HepG2 (cell line): ENCODE data around the gene GGA1. TPM values are rescaled to one million over a fixed set of nuclear protein-coding genes. Genes with fewer than 3 reads are reported as not detected.

Experiments used
- CCDC6 ChIP-seq: sonication (generic); formaldehyde crosslinking; IDR thresholded peaks from 2 replicates; pipeline ENCODE4 v1.8.1; 2022; ENCODE audit warnings: mild to moderate bottlenecking, missing genetic modification reagents, moderate library complexity
- JDP2 ChIP-seq: sonication (generic); formaldehyde crosslinking; IDR thresholded peaks from 2 replicates; pipeline ENCODE4 v1.8.1; 2022; ENCODE audit warnings: missing genetic modification reagents, borderline replicate concordance
- KAT7 ChIP-seq: IDR thresholded peaks from 2 replicates; pipeline ENCODE4 v1.6.1; 2018; ENCODE audit warnings: borderline replicate concordance, missing compliant biosample characterization
- KAT8 ChIP-seq: IDR thresholded peaks from 2 replicates; pipeline ENCODE4 v1.6.1; 2016; ENCODE audit warnings: missing genetic modification reagents, missing compliant biosample characterization
- PHF8 ChIP-seq: sonication (generic); formaldehyde crosslinking; IDR thresholded peaks from 2 replicates; pipeline ENCODE4 v1.5.0; 2020; ENCODE audit warnings: missing genetic modification reagents
- POLR2AphosphoS2 ChIP-seq: IDR thresholded peaks from 2 replicates; pipeline ENCODE4 v1.6.1; 2011; ENCODE audit warnings: low read depth, low read length, improper control_type of control experiment
- RFXAP ChIP-seq: sonication (generic); formaldehyde crosslinking; IDR thresholded peaks from 2 replicates; pipeline ENCODE4 v1.4.0; 2020; ENCODE audit warnings: missing genetic modification reagents, borderline replicate concordance
- YEATS2 ChIP-seq: sonication (generic); formaldehyde crosslinking; IDR thresholded peaks from 2 replicates; pipeline ENCODE4 v1.4.0; 2020; ENCODE audit warnings: missing genetic modification reagents, borderline replicate concordance
- ZFYVE20 ChIP-seq: sonication (generic); formaldehyde crosslinking; IDR thresholded peaks from 2 replicates; pipeline ENCODE4 v1.8.0; 2023; ENCODE audit warnings: low read depth, mild to moderate bottlenecking, moderate library complexity, missing genetic modification reagents, borderline replicate concordance
- ZNF224 ChIP-seq: sonication (generic); formaldehyde crosslinking; IDR thresholded peaks from 2 replicates; pipeline ENCODE4 v1.5.0; 2020; ENCODE audit warnings: mild to moderate bottlenecking, missing genetic modification reagents
- ZNF572 ChIP-seq: sonication (generic); formaldehyde crosslinking; IDR thresholded peaks from 2 replicates; pipeline ENCODE4 v1.5.1; 2020; ENCODE audit warnings: mild to moderate bottlenecking, missing genetic modification reagents
- ZNF7 ChIP-seq: IDR thresholded peaks from 2 replicates; pipeline ENCODE4 v1.6.1; 2016; ENCODE audit warnings: missing biosample characterization, missing genetic modification reagents
- ZNF780A ChIP-seq: sonication (generic); formaldehyde crosslinking; IDR thresholded peaks from 2 replicates; pipeline ENCODE4 v1.8.0; 2022; ENCODE audit warnings: mild to moderate bottlenecking, missing genetic modification reagents, moderate library complexity
- polyA plus RNA-seq, 8 experiments: library from polyadenylated mRNA; depleted of rRNA in 3 of 8; stranded (reverse) in 7 of 8; unstranded in 1 of 8; fragments of >200 nt; fragmentation: Illumina TruSeq in 4 of 8; extraction: Trizol in 4 of 8; gene quantifications; 2 replicates each; pipeline versions ENCODE4 v1.2.1 to v1.2.3, GENCODE V29; 2011 to 2016; ENCODE audit warnings: low read depth in 4 of 8, missing spikeins in 1 of 8, mixed read lengths in 1 of 8; ENCODE audit not compliant: insufficient read depth in 1 of 8
- total RNA-seq, 5 experiments: library from RNA; depleted of rRNA; stranded (reverse); fragments of >200 nt; fragmentation: Illumina TruSeq; extraction: Trizol; gene quantifications; 2 replicates each; pipeline ENCODE4 v1.2.3, GENCODE V29; 2016; ENCODE audit warnings: low read depth in 1 of 5
- TF ChIP-seq, protein P1 (sequence below): sonication (generic); formaldehyde crosslinking; IDR thresholded peaks from 2 replicates; pipeline ENCODE4 v1.4.0; 2020; ENCODE audit warnings: mild to moderate bottlenecking, low read depth, missing genetic modification reagents
- TF ChIP-seq, protein P2 (sequence below): IDR thresholded peaks from 2 replicates; pipeline ENCODE4 v1.6.1; 2016; ENCODE audit warnings: low read depth, control low read depth
- TF ChIP-seq, protein P3 (sequence below): sonication (generic); formaldehyde crosslinking; conservative IDR thresholded peaks from 2 replicates; pipeline ENCODE4 v1.8.1; 2023; ENCODE audit warnings: missing genetic modification reagents
- TF ChIP-seq, protein P4 (sequence below), 2 experiments: sonication (generic) in 1 of 2; formaldehyde crosslinking in 1 of 2; IDR thresholded peaks; 2 replicates each; pipeline versions ENCODE4 v1.4.0 to v1.6.1; 2018 to 2020; ENCODE audit warnings: missing genetic modification reagents in 2 of 2, borderline replicate concordance in 1 of 2, low read depth in 1 of 2, mild to moderate bottlenecking in 1 of 2, missing biosample characterization in 1 of 2
- TF ChIP-seq, protein P5 (sequence below): IDR thresholded peaks from 2 replicates; pipeline ENCODE4 v1.6.1; 2016; ENCODE audit warnings: mild to moderate bottlenecking
- TF ChIP-seq, protein P6 (sequence below): sonication (generic); formaldehyde crosslinking; IDR thresholded peaks from 2 replicates; pipeline ENCODE4 v1.5.0; 2020; ENCODE audit warnings: mild to moderate bottlenecking, low read depth, missing genetic modification reagents, borderline replicate concordance

Gene GGA1
- total and polyA plus RNA-seq, 2 of the 13 experiments (the other 11 are each of a cell fraction or from before 2014, with no cell fraction given), result 29.1 to 87.2 TPM

DNA sequence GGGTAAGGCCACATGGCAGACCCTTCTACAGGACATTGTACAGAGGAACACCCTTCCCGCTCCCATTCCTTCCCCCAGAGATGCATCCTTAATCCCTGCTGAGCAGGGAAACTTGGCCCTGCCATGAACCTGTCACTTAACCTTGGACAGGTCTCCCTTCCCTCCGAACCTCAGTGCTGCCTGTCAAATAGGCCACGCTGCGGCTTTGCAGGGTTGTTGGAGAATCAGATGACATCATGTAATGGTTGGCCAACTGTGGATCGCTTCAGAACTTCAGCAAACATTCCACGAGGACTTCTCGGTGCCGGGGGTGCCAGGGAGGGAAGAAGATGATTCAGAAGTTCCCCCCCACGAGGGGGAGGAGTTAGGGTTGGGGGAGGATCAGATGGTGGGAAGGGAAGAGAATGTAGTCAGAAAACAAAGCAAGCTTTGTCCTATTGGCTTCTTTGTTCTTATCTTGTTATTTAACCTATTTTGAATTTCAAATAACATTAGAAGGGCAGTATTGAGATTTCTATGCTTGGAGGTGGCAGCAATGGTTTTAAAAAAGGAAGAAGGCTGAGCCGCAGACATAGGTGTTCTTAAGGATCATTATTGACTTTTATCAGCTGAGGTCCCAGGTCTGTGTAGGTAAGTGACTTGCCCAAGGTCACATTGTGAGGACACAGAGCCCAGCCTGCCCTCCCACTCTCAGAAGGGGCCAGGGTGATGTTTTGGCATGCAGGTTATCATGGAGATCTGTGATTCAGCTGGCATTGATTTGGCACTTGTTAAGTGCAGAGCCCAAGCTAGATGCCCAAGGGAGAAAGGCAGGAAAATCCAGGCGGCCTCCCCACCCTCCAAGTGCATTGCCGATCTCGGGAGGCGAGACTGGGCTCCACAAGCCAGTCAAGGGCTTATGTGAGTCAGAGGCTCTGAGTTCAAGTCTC lies 45.2 kb upstream of the GGA1 start (continued):
- TF ChIP-seq, protein P1, sequence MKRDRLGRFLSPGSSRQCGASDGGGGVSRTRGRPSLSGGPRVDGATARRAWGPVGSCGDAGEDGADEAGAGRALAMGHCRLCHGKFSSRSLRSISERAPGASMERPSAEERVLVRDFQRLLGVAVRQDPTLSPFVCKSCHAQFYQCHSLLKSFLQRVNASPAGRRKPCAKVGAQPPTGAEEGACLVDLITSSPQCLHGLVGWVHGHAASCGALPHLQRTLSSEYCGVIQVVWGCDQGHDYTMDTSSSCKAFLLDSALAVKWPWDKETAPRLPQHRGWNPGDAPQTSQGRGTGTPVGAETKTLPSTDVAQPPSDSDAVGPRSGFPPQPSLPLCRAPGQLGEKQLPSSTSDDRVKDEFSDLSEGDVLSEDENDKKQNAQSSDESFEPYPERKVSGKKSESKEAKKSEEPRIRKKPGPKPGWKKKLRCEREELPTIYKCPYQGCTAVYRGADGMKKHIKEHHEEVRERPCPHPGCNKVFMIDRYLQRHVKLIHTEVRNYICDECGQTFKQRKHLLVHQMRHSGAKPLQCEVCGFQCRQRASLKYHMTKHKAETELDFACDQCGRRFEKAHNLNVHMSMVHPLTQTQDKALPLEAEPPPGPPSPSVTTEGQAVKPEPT, result no peak
- TF ChIP-seq ZNF7 (CRISPR knock-in tag) (no peak), POLR2AphosphoS2 (no peak; the same call in 1 of the 2 replicates), ZFYVE20 (no peak), PHF8 (CRISPR knock-in tag) (no peak), KAT7 (0 out of 2 replicates have a peak, but pooled peaks have one; percentile 35), ZNF780A (no peak), JDP2 (no peak), ZNF224 (CRISPR knock-in tag) (no peak), YEATS2 (CRISPR knock-in tag) (no peak), CCDC6 (CRISPR knock-in tag) (no peak; the same call in 1 of the 2 replicates), KAT8 (CRISPR knock-in tag) (0 out of 2 replicates have a peak, but pooled peaks have one; percentile 17), RFXAP (no peak), ZNF572 (CRISPR knock-in tag) (0 out of 2 replicates have a peak, but pooled peaks have one; percentile 61)
- TF ChIP-seq, protein P2, sequence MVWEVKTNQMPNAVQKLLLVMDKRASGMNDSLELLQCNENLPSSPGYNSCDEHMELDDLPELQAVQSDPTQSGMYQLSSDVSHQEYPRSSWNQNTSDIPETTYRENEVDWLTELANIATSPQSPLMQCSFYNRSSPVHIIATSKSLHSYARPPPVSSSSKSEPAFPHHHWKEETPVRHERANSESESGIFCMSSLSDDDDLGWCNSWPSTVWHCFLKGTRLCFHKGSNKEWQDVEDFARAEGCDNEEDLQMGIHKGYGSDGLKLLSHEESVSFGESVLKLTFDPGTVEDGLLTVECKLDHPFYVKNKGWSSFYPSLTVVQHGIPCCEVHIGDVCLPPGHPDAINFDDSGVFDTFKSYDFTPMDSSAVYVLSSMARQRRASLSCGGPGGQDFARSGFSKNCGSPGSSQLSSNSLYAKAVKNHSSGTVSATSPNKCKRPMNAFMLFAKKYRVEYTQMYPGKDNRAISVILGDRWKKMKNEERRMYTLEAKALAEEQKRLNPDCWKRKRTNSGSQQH, result no peak
- TF ChIP-seq, protein P3, sequence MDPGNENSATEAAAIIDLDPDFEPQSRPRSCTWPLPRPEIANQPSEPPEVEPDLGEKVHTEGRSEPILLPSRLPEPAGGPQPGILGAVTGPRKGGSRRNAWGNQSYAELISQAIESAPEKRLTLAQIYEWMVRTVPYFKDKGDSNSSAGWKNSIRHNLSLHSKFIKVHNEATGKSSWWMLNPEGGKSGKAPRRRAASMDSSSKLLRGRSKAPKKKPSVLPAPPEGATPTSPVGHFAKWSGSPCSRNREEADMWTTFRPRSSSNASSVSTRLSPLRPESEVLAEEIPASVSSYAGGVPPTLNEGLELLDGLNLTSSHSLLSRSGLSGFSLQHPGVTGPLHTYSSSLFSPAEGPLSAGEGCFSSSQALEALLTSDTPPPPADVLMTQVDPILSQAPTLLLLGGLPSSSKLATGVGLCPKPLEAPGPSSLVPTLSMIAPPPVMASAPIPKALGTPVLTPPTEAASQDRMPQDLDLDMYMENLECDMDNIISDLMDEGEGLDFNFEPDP (CRISPR knock-in tag), result no peak
- TF ChIP-seq, protein P4, sequence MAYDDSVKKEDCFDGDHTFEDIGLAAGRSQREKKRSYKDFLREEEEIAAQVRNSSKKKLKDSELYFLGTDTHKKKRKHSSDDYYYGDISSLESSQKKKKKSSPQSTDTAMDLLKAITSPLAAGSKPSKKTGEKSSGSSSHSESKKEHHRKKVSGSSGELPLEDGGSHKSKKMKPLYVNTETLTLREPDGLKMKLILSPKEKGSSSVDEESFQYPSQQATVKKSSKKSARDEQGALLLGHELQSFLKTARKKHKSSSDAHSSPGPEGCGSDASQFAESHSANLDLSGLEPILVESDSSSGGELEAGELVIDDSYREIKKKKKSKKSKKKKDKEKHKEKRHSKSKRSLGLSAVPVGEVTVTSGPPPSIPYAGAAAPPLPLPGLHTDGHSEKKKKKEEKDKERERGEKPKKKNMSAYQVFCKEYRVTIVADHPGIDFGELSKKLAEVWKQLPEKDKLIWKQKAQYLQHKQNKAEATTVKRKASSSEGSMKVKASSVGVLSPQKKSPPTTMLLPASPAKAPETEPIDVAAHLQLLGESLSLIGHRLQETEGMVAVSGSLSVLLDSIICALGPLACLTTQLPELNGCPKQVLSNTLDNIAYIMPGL (CRISPR knock-in tag; IDR thresholded peaks at IDR 0.05; ENCODE audit: borderline replicate concordance in 1 of 2, low read depth in 1 of 2), result peak in 1 of 2 experiments; percentile 32; a peak in 2 of 4 replicates
- TF ChIP-seq, protein P5, sequence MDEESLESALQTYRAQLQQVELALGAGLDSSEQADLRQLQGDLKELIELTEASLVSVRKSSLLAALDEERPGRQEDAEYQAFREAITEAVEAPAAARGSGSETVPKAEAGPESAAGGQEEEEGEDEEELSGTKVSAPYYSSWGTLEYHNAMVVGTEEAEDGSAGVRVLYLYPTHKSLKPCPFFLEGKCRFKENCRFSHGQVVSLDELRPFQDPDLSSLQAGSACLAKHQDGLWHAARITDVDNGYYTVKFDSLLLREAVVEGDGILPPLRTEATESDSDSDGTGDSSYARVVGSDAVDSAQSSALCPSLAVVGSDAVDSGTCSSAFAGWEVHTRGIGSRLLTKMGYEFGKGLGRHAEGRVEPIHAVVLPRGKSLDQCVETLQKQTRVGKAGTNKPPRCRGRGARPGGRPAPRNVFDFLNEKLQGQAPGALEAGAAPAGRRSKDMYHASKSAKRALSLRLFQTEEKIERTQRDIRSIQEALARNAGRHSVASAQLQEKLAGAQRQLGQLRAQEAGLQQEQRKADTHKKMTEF (CRISPR knock-in tag), result peak; percentile 49; the same call in 1 of the 2 replicates
- TF ChIP-seq, protein P6, sequence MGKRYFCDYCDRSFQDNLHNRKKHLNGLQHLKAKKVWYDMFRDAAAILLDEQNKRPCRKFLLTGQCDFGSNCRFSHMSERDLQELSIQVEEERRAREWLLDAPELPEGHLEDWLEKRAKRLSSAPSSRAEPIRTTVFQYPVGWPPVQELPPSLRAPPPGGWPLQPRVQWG (CRISPR knock-in tag), result no peak
